Activated T-helper 1 cell treated with anti-CD3 and anti-CD28 coated beads, Interleukin-12 subunit alpha, Interleukin-12 subunit beta, Interleukin-2, Interleukin-4 antibody, amounts not matched to agents 30 ng/mL and 10 ng/mL and 1 ng/mL, durations not matched to agents 14 hours and 24 hours and 36 hours (primary cell): Measurements from ENCODE around the gene UBE2I. TPM values are rescaled to one million over a fixed set of nuclear protein-coding genes. Genes with fewer than 3 reads are reported as not detected.
"Not testable (repeated sequence)": the region's sequence is repeated elsewhere in the genome, so short reads cannot be mapped to it uniquely, and the experiment has no call there.

Source experiments
- DNase-seq: peaks from one replicate; pipeline ENCODE4 v3.0.0; 2021; ENCODE audit warnings: low spot score
- H3K27ac Mint-ChIP-seq: one replicate; pipeline ENCODE4 v1.8.0; 2021; ENCODE audit warnings: mild to moderate bottlenecking, mixed read lengths
- H3K27me3 Mint-ChIP-seq: one replicate; pipeline ENCODE4 v1.8.0; 2022; ENCODE audit warnings: mild to moderate bottlenecking, moderate library complexity, mixed read lengths; ENCODE audit not compliant: insufficient read depth
- H3K36me3 Mint-ChIP-seq: one replicate; pipeline ENCODE4 v1.8.0; 2021; ENCODE audit warnings: low read depth, mixed read lengths
- H3K4me1 Mint-ChIP-seq: one replicate; pipeline ENCODE4 v1.8.0; 2021; ENCODE audit warnings: low read depth, mixed read lengths
- H3K4me3 Mint-ChIP-seq: one replicate; pipeline ENCODE4 v1.8.0; 2021; ENCODE audit warnings: mild to moderate bottlenecking, moderate library complexity, mixed read lengths
- H3K9me3 Mint-ChIP-seq: one replicate; pipeline ENCODE4 v1.8.0; 2021; ENCODE audit warnings: mixed read lengths
- intact Hi-C: fragments of 100-400 bp; cut with micrococcal nuclease; formaldehyde crosslinking; loops from one replicate; pipeline ENCODE4 v1.15.1; 2024
- total RNA-seq: library from RNA; stranded (reverse); gene quantifications from 2 replicates; pipeline ENCODE4 v1.2.3, GENCODE V29; 2022

UBE2I gene
- total RNA-seq, 1 donor from 2014 or later, result 257 TPM

GRCh38 chr16:1271724-1272413 lies 37.6 kb upstream of the UBE2I start:
- H3K27me3 Mint-ChIP-seq, H3K4me3 Mint-ChIP-seq, H3K36me3 Mint-ChIP-seq, DNase-seq, H3K9me3 Mint-ChIP-seq, intact Hi-C loops, H3K27ac Mint-ChIP-seq, H3K4me1 Mint-ChIP-seq: not testable (repeated sequence)

DNA sequence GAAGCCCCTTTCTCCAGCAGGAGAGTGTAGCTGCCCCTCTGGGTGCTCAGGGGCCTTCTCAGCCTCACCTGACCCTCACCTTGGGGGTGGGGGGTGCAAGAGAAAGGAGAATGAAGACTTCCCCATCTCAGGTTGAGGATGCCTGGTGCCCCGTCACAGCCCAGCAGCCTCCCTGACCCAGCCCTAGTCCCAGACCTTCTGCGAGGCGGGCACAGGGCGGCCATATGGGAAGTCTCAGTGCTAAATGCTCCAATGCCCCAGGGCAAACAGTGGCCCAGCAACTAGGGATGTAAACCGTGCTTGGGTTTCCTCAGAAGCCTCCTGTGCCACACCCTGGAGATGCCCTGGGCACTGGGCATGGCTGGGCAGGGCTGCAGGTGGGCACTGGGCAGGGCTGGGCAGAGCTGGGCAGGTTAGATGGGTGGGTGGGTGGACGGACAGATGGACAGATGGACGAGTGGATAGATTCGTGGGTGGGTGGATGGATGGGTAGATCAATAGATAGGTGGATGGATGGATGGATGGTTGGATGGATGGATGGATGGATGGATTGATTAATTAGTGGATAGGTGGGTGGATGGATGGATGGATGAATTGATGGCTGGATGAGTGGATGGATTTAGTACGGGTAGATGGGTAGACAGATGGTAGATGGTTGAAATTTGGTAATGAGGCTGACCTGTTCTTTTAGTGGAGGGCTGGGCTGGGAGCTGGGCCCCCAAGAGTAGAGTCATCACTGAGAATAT lies 36.8 kb upstream of the UBE2I start:
- H3K36me3 Mint-ChIP-seq, result no peaks in the 10 kb centered on the region
- no peaks in the 10 kb centered on the region for H3K4me1 Mint-ChIP-seq
- H3K27me3 Mint-ChIP-seq, result no peaks in the 10 kb centered on the region
- no peak overlapping the region for H3K27ac Mint-ChIP-seq
- DNase-seq, result no peak
- no peak overlapping the region for H3K4me3 Mint-ChIP-seq
- H3K9me3 Mint-ChIP-seq, result no peaks in the 10 kb centered on the region
- intact Hi-C loops, result no loop called here

DNA sequence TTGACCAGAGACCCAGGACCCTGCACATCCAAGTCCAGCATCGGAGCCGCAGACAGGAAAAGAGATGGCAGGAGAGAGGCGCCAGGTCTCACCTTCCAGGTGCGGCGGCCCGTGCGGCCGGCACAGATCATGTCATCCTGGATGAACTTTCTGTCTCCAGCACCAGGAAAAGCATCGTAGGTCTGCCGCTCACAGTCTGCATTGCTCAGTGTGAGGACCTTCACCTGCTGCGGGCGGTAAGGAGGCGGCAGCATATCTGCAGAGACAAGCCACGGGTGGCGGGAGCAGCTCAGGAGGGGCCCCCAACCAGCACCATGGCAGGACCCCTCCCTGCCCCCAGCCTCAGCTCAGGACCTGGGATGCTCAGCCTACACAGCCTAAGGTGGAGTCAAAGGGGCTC lies 35.6 kb upstream of the UBE2I start:
- DNase-seq, result no peak
- H3K4me1 Mint-ChIP-seq, result no peaks in the 10 kb centered on the region
- H3K4me3 Mint-ChIP-seq, result no peak overlapping the region
- no peaks in the 10 kb centered on the region for H3K36me3 Mint-ChIP-seq
- no peak overlapping the region for H3K27ac Mint-ChIP-seq
- intact Hi-C loops, result no loop called here
- no peaks in the 10 kb centered on the region for H3K27me3 Mint-ChIP-seq
- no peaks in the 10 kb centered on the region for H3K9me3 Mint-ChIP-seq

GRCh38 chr16:1274767-1275166 lies 34.7 kb upstream of the UBE2I start:
- DNase-seq, result no peak
- H3K36me3 Mint-ChIP-seq, result no peaks in the 10 kb centered on the region
- no peak overlapping the region for H3K4me3 Mint-ChIP-seq
- H3K9me3 Mint-ChIP-seq, result no peaks in the 10 kb centered on the region
- no peaks in the 10 kb centered on the region for H3K27me3 Mint-ChIP-seq
- H3K4me1 Mint-ChIP-seq, result no peaks in the 10 kb centered on the region
- H3K27ac Mint-ChIP-seq, result no peak overlapping the region
- intact Hi-C loops, result no loop called here

DNA sequence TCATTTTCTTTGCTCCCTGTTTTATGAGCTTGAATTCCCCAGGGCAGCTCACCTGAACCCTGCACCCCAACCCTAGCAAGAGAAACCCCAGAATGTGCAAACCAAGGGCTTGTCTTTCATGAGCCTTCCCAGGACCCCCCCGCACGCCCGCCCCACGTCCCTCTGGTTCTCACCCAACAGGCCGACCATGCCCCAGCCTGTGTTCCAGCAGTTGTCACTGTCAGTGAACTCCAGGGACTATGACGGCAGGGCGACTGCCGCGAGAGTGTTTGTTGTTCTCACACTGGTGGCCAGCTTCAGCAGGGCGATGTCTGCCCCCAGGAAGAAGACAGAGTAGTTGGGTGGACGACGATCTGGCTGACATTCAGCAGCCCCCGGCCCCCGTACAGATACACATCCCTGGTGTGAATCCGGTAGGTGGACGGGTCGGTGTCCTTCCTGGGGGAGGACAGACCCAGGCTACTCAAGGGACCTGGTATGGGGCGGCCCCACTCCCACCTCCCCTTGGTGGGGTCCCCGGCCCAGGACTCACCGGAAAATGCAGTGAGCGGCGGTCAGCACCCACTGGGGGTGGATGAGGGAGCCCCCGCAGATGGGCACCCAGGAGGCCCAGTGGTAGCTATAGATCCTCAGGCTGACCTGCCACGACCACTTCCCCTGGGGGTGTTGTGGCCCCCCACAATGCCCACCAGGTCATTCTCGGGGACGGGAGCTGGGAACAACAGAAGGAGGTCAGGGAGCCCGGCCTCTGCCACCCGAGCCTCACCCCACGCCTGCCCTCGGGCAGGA lies 33.5 kb upstream of the UBE2I start:
- DNase-seq, result no peak
- H3K27me3 Mint-ChIP-seq, result no peaks in the 10 kb centered on the region
- no peaks in the 10 kb centered on the region for H3K9me3 Mint-ChIP-seq
- no peak overlapping the region for H3K27ac Mint-ChIP-seq
- H3K36me3 Mint-ChIP-seq, result no peaks in the 10 kb centered on the region
- intact Hi-C loops, result no loop called here
- no peak overlapping the region for H3K4me3 Mint-ChIP-seq
- H3K4me1 Mint-ChIP-seq, result no peaks in the 10 kb centered on the region

GRCh38 chr16:1276580-1276878 lies 32.9 kb upstream of the UBE2I start:
- no peaks in the 10 kb centered on the region for H3K36me3 Mint-ChIP-seq
- H3K9me3 Mint-ChIP-seq, result no peaks in the 10 kb centered on the region
- intact Hi-C loops, result no loop called here
- no peaks in the 10 kb centered on the region for H3K4me1 Mint-ChIP-seq
- no peak for DNase-seq
- no peaks in the 10 kb centered on the region for H3K27me3 Mint-ChIP-seq
- no peak overlapping the region for H3K4me3 Mint-ChIP-seq
- H3K27ac Mint-ChIP-seq, result no peak overlapping the region

- intact Hi-C loops, result no loop called here
- Mint-ChIP-seq H3K27me3 (no peaks in the 10 kb centered on the region), H3K9me3 (no peaks in the 10 kb centered on the region), H3K4me1 (no peaks in the 10 kb centered on the region), H3K36me3 (no peaks in the 10 kb centered on the region), H3K4me3 (no peak overlapping the region), H3K27ac (no peak overlapping the region)
- DNase-seq, result no peak
Observed at GRCh38 chr16:1277151-1277598, 32.3 kb upstream of the UBE2I start.

- no peak for DNase-seq
- Mint-ChIP-seq H3K27ac (no peak overlapping the region), H3K9me3 (no peaks in the 10 kb centered on the region), H3K27me3 (no peaks in the 10 kb centered on the region), H3K36me3 (no peaks in the 10 kb centered on the region), H3K4me1 (no peaks in the 10 kb centered on the region), H3K4me3 (no peak overlapping the region)
- intact Hi-C loops, result no loop called here
Observed at GRCh38 chr16:1277617-1278282, 31.7 kb upstream of the UBE2I start.

DNA sequence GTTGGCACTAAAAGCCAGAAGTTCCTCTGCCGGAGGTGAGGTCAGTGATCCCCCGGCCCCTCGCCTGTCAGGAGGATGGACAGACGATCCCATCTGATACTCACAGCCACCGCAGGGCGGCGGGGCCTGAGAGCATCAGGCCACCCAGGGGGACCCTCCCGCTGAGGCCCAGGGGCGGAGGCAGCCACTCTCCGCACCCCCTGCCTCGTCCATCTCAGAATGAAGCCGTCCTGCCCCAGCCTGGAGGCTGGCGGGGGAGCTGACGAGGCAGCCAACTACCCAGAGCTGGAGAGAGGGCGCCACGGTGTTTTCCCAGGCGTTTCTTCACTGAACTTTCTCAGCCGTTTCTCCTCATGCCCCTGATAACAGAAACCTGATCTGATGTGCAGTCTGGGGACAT lies 31.0 kb upstream of the UBE2I start:
- H3K36me3 Mint-ChIP-seq, result no peaks in the 10 kb centered on the region
- no peaks in the 10 kb centered on the region for H3K9me3 Mint-ChIP-seq
- H3K4me1 Mint-ChIP-seq, result no peaks in the 10 kb centered on the region
- H3K27me3 Mint-ChIP-seq, result no peaks in the 10 kb centered on the region
- no peak for DNase-seq
- no peak overlapping the region for H3K27ac Mint-ChIP-seq
- intact Hi-C loops, result no loop called here
- H3K4me3 Mint-ChIP-seq, result no peak overlapping the region

- no peak overlapping the region for H3K27ac Mint-ChIP-seq
- no peaks in the 10 kb centered on the region for H3K36me3 Mint-ChIP-seq
- H3K9me3 Mint-ChIP-seq, result no peaks in the 10 kb centered on the region
- DNase-seq, result no peak
- H3K4me3 Mint-ChIP-seq, result no peak overlapping the region
- H3K4me1 Mint-ChIP-seq, result no peaks in the 10 kb centered on the region
- intact Hi-C loops, result no loop called here
- H3K27me3 Mint-ChIP-seq, result no peaks in the 10 kb centered on the region
Observed at GRCh38 chr16:1279081-1279944, 30.1 kb upstream of the UBE2I start.

- no peaks in the 10 kb centered on the region for H3K27me3 Mint-ChIP-seq
- H3K9me3 Mint-ChIP-seq, result no peaks in the 10 kb centered on the region
- no peak overlapping the region for H3K27ac Mint-ChIP-seq
- no peaks in the 10 kb centered on the region for H3K36me3 Mint-ChIP-seq
- no peak for DNase-seq
- no peak overlapping the region for H3K4me3 Mint-ChIP-seq
- H3K4me1 Mint-ChIP-seq, result no peaks in the 10 kb centered on the region
- intact Hi-C loops, result no loop called here
Observed at GRCh38 chr16:1279945-1280589, 29.4 kb upstream of the UBE2I start.

GRCh38 chr16:1280783-1281182 lies 28.7 kb upstream of the UBE2I start:
- Mint-ChIP-seq H3K36me3 (no peaks in the 10 kb centered on the region), H3K9me3 (no peaks in the 10 kb centered on the region), H3K4me1 (no peaks in the 10 kb centered on the region), H3K4me3 (no peak overlapping the region), H3K27me3 (no peaks in the 10 kb centered on the region), H3K27ac (no peak overlapping the region)
- no peak for DNase-seq
- intact Hi-C loops, result no loop called here
